Mesothelial cell of epicardium (in vitro differentiated cells): ENCODE measurements around the gene BIN1. TPM values are rescaled to one million over a fixed set of nuclear protein-coding genes. Genes with fewer than 3 reads are reported as not detected.

ENCODE experiments used
- DNase-seq, 2 experiments: peaks; one replicate each; pipeline ENCODE4 v3.0.0; 2021; ENCODE audit warnings: low spot score in 2 of 2; ENCODE audit not compliant: unreplicated experiment in 2 of 2
- H3K27ac Mint-ChIP-seq: 2 replicates; pipeline ENCODE4 v1.8.0; 2021; ENCODE audit warnings: mixed read lengths
- H3K27me3 Mint-ChIP-seq: 2 replicates; pipeline ENCODE4 v1.8.0; 2021; ENCODE audit warnings: low read depth, mixed read lengths
- H3K36me3 Mint-ChIP-seq: 2 replicates; pipeline ENCODE4 v1.8.0; 2021; ENCODE audit warnings: mixed read lengths
- H3K4me1 Mint-ChIP-seq: 2 replicates; pipeline ENCODE4 v1.8.0; 2021; ENCODE audit warnings: mixed read lengths
- H3K4me3 Mint-ChIP-seq: 2 replicates; pipeline ENCODE4 v1.8.0; 2021; ENCODE audit warnings: mild to moderate bottlenecking, moderate library complexity, mixed read lengths
- H3K9me3 Mint-ChIP-seq: 2 replicates; pipeline ENCODE4 v1.8.0; 2021; ENCODE audit warnings: mixed read lengths
- total RNA-seq: library from RNA; stranded (reverse); gene quantifications from 3 replicates; pipeline ENCODE4 v1.2.1, GENCODE V29; 2021
- TF ChIP-seq, protein P1 (sequence below): fragments of 200-600 bp; sonication (generic); IDR thresholded peaks from one replicate; pipeline ENCODE4 v1.5.0; 2021; ENCODE audit warnings: antibody characterized with exemption; ENCODE audit not compliant: unreplicated experiment

Gene BIN1
- total RNA-seq, 1 donor from 2014 or later, result 45.7 TPM

DNA sequence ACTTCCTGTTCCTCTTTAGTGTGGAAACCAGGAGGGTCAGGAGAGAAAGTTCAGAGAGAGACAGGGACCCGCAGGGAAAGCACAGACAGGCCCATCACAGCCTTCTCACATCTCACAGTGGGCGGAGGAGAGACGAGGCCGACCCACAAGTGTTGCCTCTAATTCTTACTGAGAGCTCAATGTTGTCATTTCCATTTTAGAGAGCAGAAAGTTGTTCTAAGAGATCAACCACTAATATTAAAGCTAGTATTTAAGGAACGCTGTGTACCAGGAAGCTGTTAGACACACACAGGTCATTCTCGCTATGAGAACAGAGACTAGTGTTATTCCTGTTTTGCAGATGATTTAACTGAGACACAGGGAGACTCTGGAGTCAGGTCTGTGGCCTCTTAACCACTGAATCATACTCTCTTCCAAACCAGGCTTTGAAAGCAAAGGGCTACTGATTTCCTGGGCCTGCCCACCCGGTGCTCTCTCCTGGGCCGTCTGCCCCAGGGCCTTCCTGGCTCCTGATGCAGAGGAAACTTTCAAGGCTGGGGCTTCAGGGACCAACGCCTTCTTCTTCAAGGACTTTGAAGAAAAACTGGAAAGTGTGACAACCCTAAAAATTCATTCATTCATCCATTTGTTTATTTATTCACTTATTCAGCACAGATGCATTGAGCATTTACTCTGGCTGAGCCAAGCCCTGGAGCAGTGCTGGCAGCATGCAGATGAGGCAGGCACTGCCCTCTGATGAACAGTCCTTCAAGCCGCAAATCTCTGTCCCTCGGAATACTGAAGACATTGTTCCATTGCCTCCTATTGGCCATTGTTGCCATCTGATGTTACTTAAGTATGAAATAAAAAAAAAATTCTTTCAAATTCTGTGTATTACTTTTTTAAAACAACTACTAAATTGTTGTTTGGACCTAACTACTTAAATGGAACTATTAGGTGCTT lies 37.2 kb upstream of the BIN1 start:
- Mint-ChIP-seq H3K27ac (peak overlapping the region; percentile 81), H3K36me3 (peaks cover 2% of the 10 kb centered on the region), H3K4me1 (peaks cover 8% of the 10 kb centered on the region), H3K27me3 (no peaks in the 10 kb centered on the region), H3K9me3 (peaks cover 13% of the 10 kb centered on the region), H3K4me3 (no peak overlapping the region)
- DNase-seq, result no peak
- TF ChIP-seq, protein P1, sequence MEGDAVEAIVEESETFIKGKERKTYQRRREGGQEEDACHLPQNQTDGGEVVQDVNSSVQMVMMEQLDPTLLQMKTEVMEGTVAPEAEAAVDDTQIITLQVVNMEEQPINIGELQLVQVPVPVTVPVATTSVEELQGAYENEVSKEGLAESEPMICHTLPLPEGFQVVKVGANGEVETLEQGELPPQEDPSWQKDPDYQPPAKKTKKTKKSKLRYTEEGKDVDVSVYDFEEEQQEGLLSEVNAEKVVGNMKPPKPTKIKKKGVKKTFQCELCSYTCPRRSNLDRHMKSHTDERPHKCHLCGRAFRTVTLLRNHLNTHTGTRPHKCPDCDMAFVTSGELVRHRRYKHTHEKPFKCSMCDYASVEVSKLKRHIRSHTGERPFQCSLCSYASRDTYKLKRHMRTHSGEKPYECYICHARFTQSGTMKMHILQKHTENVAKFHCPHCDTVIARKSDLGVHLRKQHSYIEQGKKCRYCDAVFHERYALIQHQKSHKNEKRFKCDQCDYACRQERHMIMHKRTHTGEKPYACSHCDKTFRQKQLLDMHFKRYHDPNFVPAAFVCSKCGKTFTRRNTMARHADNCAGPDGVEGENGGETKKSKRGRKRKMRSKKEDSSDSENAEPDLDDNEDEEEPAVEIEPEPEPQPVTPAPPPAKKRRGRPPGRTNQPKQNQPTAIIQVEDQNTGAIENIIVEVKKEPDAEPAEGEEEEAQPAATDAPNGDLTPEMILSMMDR, result no peak

DNA sequence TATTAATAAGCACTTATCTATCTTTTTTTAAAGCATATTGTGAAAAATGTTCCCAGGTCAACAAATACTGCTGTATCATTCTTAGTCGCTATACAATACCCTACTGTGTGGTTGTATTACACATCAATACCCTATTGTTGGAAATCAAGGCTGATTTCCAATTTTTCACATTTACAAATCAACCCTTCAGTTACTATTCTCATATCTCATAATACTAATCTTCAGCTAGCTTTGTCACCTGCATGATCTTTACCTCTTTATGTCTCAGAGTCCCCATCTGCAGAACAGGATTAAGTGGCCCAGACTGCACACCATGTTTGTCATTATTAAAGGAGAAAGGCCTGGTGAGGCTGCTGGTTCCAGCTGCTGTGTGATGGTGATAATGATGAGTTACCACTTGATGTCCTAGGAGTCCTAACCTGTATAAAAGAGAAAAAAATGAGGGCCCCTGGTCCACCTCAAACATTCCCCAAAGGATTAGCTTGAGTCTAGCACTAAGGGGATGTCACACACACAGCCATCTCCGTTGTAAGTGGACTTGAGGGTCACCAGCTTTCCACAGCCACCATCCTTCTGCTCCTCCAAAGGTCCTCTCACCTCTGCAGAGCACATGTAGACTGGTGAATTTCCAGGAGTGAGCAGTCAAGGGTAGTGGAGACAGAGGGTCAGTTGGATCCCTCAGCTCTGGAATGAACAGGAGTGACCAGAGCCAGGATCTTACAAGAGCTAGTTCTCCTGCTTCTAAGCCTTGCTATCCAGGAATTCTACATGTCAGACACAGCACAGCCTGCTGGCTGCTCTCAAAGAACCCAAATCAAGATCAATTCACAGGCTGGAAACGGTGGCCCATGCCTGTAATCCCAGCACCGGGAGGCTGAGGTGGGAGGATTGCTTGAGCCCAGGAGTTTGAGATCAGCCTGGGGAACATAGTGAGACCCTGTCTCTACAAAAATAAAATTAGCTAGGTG lies 36.0 kb upstream of the BIN1 start:
- H3K27me3 Mint-ChIP-seq, result no peaks in the 10 kb centered on the region
- TF ChIP-seq, protein P1, result no peak
- peaks cover 11% of the 10 kb centered on the region for H3K9me3 Mint-ChIP-seq
- DNase-seq, result no peak
- no peak overlapping the region for H3K4me3 Mint-ChIP-seq
- peaks cover 2% of the 10 kb centered on the region for H3K36me3 Mint-ChIP-seq
- peaks cover 8% of the 10 kb centered on the region for H3K4me1 Mint-ChIP-seq
- no peak overlapping the region for H3K27ac Mint-ChIP-seq

DNA sequence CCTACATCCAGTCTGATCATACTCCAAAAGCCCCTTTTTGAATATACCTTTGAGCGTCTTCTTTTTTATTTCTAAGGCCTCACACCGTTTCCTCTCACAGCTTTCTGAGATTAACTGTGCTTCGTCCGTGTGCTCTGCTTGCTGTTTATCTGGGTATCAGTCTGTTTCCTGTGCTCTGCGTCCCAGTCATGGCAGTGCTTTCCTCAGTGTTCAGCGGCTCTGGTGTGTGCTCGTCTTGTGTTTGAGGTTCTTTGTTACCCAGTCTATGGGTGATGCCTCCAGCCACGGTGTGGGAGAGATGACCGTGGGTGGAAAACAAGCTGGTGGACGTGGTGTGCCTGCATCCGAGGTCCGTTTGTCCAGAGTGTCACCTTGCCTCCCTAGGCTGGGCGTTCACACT lies 33.6 kb upstream of the BIN1 start:
- H3K27ac Mint-ChIP-seq, result no peak overlapping the region
- TF ChIP-seq, protein P1, result no peak
- peaks cover 8% of the 10 kb centered on the region for H3K4me1 Mint-ChIP-seq
- DNase-seq, result no peak
- no peaks in the 10 kb centered on the region for H3K27me3 Mint-ChIP-seq
- no peak overlapping the region for H3K4me3 Mint-ChIP-seq
- H3K9me3 Mint-ChIP-seq, result peaks cover 11% of the 10 kb centered on the region
- peaks cover 2% of the 10 kb centered on the region for H3K36me3 Mint-ChIP-seq

DNA sequence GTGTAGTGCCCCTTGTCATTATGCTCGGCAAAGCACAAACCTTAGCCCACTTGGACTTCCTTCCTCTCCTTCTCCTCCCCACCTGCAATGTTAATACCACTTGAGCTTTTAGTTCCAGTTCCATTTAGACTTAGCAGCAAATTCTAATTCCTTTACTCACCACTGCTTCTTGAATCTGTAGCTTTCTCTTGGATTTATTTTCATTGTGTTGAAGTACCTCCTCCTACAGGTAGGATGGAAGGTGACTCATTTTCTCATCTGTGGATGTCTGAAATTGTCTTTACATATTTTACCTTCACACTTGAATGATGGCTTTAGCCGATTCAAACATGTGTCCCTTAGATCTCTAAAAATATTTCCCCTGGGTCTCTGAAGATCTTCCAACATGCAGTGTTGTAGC lies 32.8 kb upstream of the BIN1 start:
- TF ChIP-seq, protein P1, result no peak
- Mint-ChIP-seq H3K27ac (no peak overlapping the region), H3K4me3 (no peak overlapping the region), H3K9me3 (peaks cover 11% of the 10 kb centered on the region), H3K4me1 (peaks cover 4% of the 10 kb centered on the region), H3K27me3 (no peaks in the 10 kb centered on the region), H3K36me3 (peaks cover 2% of the 10 kb centered on the region)
- no peak for DNase-seq

DNA sequence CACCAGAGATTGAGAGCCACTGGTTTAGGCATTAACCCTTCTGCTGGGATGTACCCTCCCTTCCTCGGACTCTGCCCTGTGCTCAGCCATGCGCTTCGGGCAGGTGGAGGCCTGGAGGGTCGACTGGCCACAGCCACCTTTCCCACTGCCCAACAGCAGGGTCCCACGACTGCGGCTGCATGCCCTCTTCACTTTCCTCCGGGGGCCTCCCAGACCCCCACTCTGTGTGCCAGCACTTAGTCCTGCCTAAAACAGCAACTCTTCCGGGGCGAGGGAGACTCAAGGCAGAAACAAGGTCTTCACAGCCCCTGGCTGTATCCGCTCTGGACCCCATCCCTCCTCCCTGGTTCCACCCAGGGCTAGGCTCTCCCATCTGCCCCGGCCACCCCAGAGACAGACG lies 31.3 kb upstream of the BIN1 start:
- TF ChIP-seq, protein P1, result no peak
- Mint-ChIP-seq H3K9me3 (peaks cover 11% of the 10 kb centered on the region), H3K27ac (no peak overlapping the region), H3K27me3 (no peaks in the 10 kb centered on the region), H3K4me3 (no peak overlapping the region), H3K4me1 (peaks cover 6% of the 10 kb centered on the region), H3K36me3 (peaks cover 2% of the 10 kb centered on the region)
- DNase-seq, result no peak
